Natural killer cell (primary cell): ENCODE data around the gene MRPS6. TPM values are rescaled to one million over a fixed set of nuclear protein-coding genes. Genes with fewer than 3 reads are reported as not detected.

Source experiments
- ATAC-seq, 3 donors: fragments of 150-1000 bp in 2 of 3; fragments of 200-7000 bp in 1 of 3; cut with Tn5 transposase; 1 replicate in 1 of 3; 2 replicates in 2 of 3; pipeline ENCODE4 v1.10.0; 2021; ENCODE audit warnings: mild to moderate bottlenecking in 2 of 3, moderate library complexity in 2 of 3
- DNase-seq, 2 donors: peaks; one replicate each; pipeline versions ENCODE4 v3.0.0 to v3.0.0-alpha.2; 2013 to 2021; ENCODE audit warnings: mixed read lengths in 1 of 2
- H3K27ac ChIP-seq: one replicate; pipeline ENCODE4 v1.5.1; 2013; ENCODE audit warnings: mild to moderate bottlenecking, low read length
- H3K27me3 ChIP-seq: one replicate; pipeline ENCODE4 v1.6.1; 2013; ENCODE audit warnings: low read length; ENCODE audit not compliant: control insufficient read depth, insufficient read depth
- H3K36me3 ChIP-seq: one replicate; pipeline ENCODE4 v1.6.1; 2013; ENCODE audit warnings: low read length; ENCODE audit not compliant: control insufficient read depth, insufficient read depth
- H3K4me1 ChIP-seq: one replicate; pipeline ENCODE4 v1.6.1; 2013; ENCODE audit warnings: low read length; ENCODE audit not compliant: control insufficient read depth, insufficient read depth
- H3K4me3 ChIP-seq: one replicate; pipeline ENCODE4 v1.5.1; 2013; ENCODE audit warnings: low read length
- H3K9me3 ChIP-seq: one replicate; pipeline ENCODE4 v1.6.1; 2013; ENCODE audit warnings: low read length; ENCODE audit not compliant: control insufficient read depth, insufficient read depth
- H3K27ac Mint-ChIP-seq, 2 donors: one replicate each; pipeline ENCODE4 v1.8.0; 2022; ENCODE audit warnings: mild to moderate bottlenecking in 2 of 2, mixed read lengths in 2 of 2, moderate library complexity in 1 of 2
- H3K27me3 Mint-ChIP-seq, 2 donors: one replicate each; pipeline ENCODE4 v1.8.0; 2022; ENCODE audit warnings: low read depth in 2 of 2, mixed read lengths in 2 of 2
- H3K36me3 Mint-ChIP-seq: one replicate; pipeline ENCODE4 v1.8.0; 2022; ENCODE audit warnings: mixed read lengths
- H3K4me1 Mint-ChIP-seq, 2 donors: one replicate each; pipeline ENCODE4 v1.8.0; 2022; ENCODE audit warnings: mixed read lengths in 2 of 2
- H3K4me3 Mint-ChIP-seq: one replicate; pipeline ENCODE4 v1.8.0; 2022; ENCODE audit warnings: mild to moderate bottlenecking, moderate library complexity, mixed read lengths
- H3K9me3 Mint-ChIP-seq, 2 donors: one replicate each; pipeline ENCODE4 v1.8.0; 2022; ENCODE audit warnings: mixed read lengths in 2 of 2
- whole genome bisulfite sequencing: methylation state at CpG from one replicate; pipeline ENCODE4 v1.1.7; 2013; ENCODE audit warnings: missing lambda C conversion rate; ENCODE audit not compliant: insufficient coverage; 5-methylcytosine and 5-hydroxymethylcytosine counted together
- intact Hi-C: fragments of 100-400 bp; cut with micrococcal nuclease; formaldehyde crosslinking; loops from one replicate; pipeline ENCODE4 v1.14.2; 2022
- total RNA-seq, 4 donors: library from RNA; stranded (reverse); fragments of 120-200 nt in 1 of 4; gene quantifications; one replicate each; pipeline versions ENCODE4 v1.2.3 to v1.2.4, GENCODE V29; 2013 to 2022
- TF ChIP-seq, protein P1 (sequence below): fragments of 200-600 bp; IDR thresholded peaks from one replicate; pipeline ENCODE4 v1.8.0; 2022; ENCODE audit warnings: antibody characterized with exemption

The MRPS6 gene
- total RNA-seq, 3 donors from 2014 or later (not counting 1 experiment from before 2014, with no cell fraction given), result 42.7 to 54.5 (median 44.3) TPM

DNA sequence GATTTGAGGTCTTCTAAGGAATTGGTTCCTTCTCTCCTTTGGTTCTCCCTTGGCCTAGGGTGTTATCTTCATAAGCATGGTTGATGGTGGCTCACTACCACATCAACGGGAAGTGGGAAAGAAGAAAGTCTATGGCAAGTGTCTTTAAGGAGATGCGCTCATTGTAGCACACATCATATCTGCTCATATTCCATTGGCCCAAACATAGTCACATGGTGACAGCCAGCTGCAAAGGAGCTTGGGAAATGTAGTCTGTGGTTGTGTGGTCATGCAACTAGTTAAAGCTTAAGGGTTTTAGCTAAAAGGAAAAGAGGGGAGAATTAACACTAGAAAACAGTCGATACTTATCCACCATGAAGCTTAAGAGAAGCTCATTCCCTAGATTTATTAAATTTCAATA is 11.4 kb upstream of the MRPS6 start:
- Mint-ChIP-seq H3K4me3 (no peak overlapping the region), H3K36me3 (no peaks in the 10 kb centered on the region), H3K27me3 (no peaks in the 10 kb centered on the region), H3K4me1 (no peaks in the 10 kb centered on the region), H3K9me3 (peaks cover 0 to 2% of the 10 kb centered on the region in 2 donors), H3K27ac (no peak overlapping the region)
- TF ChIP-seq, protein P1, sequence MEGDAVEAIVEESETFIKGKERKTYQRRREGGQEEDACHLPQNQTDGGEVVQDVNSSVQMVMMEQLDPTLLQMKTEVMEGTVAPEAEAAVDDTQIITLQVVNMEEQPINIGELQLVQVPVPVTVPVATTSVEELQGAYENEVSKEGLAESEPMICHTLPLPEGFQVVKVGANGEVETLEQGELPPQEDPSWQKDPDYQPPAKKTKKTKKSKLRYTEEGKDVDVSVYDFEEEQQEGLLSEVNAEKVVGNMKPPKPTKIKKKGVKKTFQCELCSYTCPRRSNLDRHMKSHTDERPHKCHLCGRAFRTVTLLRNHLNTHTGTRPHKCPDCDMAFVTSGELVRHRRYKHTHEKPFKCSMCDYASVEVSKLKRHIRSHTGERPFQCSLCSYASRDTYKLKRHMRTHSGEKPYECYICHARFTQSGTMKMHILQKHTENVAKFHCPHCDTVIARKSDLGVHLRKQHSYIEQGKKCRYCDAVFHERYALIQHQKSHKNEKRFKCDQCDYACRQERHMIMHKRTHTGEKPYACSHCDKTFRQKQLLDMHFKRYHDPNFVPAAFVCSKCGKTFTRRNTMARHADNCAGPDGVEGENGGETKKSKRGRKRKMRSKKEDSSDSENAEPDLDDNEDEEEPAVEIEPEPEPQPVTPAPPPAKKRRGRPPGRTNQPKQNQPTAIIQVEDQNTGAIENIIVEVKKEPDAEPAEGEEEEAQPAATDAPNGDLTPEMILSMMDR, result no peak
- H3K27ac ChIP-seq, result no peak overlapping the region
- no peak for ATAC-seq
- H3K4me3 ChIP-seq, result no peak overlapping the region
- intact Hi-C loops, result no loop called here
- 100% methylated on average over 1 of the region's 3 CpGs for WGBS
- H3K9me3 ChIP-seq, result no peaks in the 10 kb centered on the region
- no peak for DNase-seq
- no peaks in the 10 kb centered on the region for H3K36me3 ChIP-seq
- H3K4me1 ChIP-seq, result no peaks in the 10 kb centered on the region
- no peaks in the 10 kb centered on the region for H3K27me3 ChIP-seq

DNA sequence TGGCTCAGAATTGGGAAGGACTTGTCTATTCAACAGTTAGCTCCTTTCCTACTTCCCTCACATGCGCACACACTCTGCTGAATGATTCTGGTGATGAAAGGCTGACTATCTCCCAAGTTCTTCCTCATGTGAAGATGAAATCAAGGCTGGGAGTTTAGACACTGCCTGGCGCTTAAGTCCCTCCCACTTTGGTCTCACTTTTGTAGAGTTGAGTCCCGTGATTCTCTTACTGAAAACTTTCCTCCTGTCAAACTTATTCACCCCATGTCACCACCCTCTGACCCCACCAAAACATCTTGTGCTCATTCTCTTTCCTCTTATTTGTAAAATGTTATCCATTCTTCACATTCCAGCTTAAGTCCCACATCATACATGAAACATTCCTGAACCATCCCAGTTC is 8.4 kb upstream of the MRPS6 start:
- Histone ChIP-seq H3K9me3 (no peaks in the 10 kb centered on the region), H3K4me3 (no peak overlapping the region), H3K36me3 (no peaks in the 10 kb centered on the region), H3K27ac (no peak overlapping the region), H3K4me1 (no peaks in the 10 kb centered on the region), H3K27me3 (no peaks in the 10 kb centered on the region)
- DNase-seq (no peak), ATAC-seq (no peak)
- TF ChIP-seq, protein P1, result no peak
- Mint-ChIP-seq H3K4me3 (no peak overlapping the region), H3K9me3 (peaks cover 0 to 2% of the 10 kb centered on the region in 2 donors), H3K27ac (no peak overlapping the region), H3K4me1 (no peaks in the 10 kb centered on the region), H3K27me3 (peaks cover 0 to 3% of the 10 kb centered on the region in 2 donors), H3K36me3 (no peaks in the 10 kb centered on the region)
- intact Hi-C loops, result no loop called here
- WGBS, result 89% methylated on average over 3 of the region's 3 CpGs

DNA sequence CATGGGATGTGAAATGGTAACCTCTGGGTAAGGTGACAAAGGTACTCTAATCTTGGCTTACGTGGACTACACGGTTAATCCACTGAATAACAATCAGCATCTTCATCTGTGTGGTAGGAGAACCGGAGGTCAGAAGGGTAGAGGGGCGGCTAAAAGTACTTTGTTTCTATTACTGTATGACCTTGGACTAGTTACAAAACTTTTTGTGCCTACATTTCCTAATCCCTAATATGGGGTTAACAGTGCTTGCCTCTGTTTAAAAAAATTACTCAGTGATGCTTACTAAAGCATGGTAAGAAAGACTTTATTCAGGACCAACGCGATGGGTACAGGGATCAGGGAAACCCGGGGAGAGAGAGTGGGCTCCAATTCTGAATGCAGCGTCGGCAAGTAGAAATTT is 1.7 kb upstream of the MRPS6 start:
- DNase-seq, result no peak
- no peak for ATAC-seq
- no peak overlapping the region for H3K27ac ChIP-seq
- no peak overlapping the region for H3K4me3 ChIP-seq
- no peaks in the 10 kb centered on the region for H3K36me3 Mint-ChIP-seq
- H3K4me3 Mint-ChIP-seq, result peak overlapping the region; percentile 91
- WGBS, result 95% methylated on average over 7 of the region's 9 CpGs
- H3K4me1 Mint-ChIP-seq, result peaks cover 36 to 38% of the 10 kb centered on the region in 2 donors
- no peaks in the 10 kb centered on the region for H3K36me3 ChIP-seq
- H3K4me1 ChIP-seq, result peaks cover 18% of the 10 kb centered on the region
- TF ChIP-seq, protein P1, result no peak
- peak overlapping the region; percentile 71 to 80 for H3K27ac Mint-ChIP-seq
- H3K27me3 ChIP-seq, result no peaks in the 10 kb centered on the region
- intact Hi-C loops, result loop anchor here (2.0 to 5.0 kb wide), 2 partner anchors 94 to 123 kb away; no protein-coding TSS in a partner anchor
- no peaks in the 10 kb centered on the region for H3K9me3 ChIP-seq
- peaks cover 0 to 3% of the 10 kb centered on the region in 2 donors for H3K27me3 Mint-ChIP-seq
- no peaks in the 10 kb centered on the region for H3K9me3 Mint-ChIP-seq
